NCI-H460 (cell line): ENCODE data around the gene SDHA. TPM values are rescaled to one million over a fixed set of nuclear protein-coding genes. Genes with fewer than 3 reads are reported as not detected.
A peak's percentile ranks its signal among the peaks of the same experiment; 100 is the strongest.

ENCODE experiments used
- DNase-seq: peaks from one replicate; pipeline ENCODE4 v3.0.0-alpha.2; 2016; ENCODE audit warnings: low read depth; ENCODE audit errors: extremely low read depth
- polyA plus RNA-seq: library from polyadenylated mRNA; depleted of rRNA; stranded (reverse); fragments of >200 nt; gene quantifications from 2 replicates; pipeline ENCODE4 v1.2.3, GENCODE V29; 2014; cell fraction: nucleus; rRNA removed
- total RNA-seq: library from RNA; depleted of rRNA; stranded (reverse); fragments of >200 nt; shearing (Covaris generic); gene quantifications from 2 replicates; pipeline ENCODE4 v1.2.3, GENCODE V29; 2014; rRNA removed

SDHA gene
- total RNA-seq, result 89.9 and 95.3 TPM in 2 replicates
- 149 and 158 TPM in 2 replicates for polyA plus RNA-seq

- DNase-seq, result peak; percentile 93
Measured at GRCh38 chr5:217494-218456, at the start of gene SDHA, which contains the start of gene CCDC127. Gene SDHA (plus strand): TSS chr5:218320. CDS start chr5:218356, 36 bp downstream. Gene CCDC127 (minus strand): TSS chr5:218153. CDS start chr5:216849, 1,304 bp downstream.

- no peak for DNase-seq
Measured at GRCh38 chr5:169071-169727, 48.9 kb upstream of the SDHA start.

GRCh38 chr5:169728-170094 lies 48.4 kb upstream of the SDHA start:
- no peak for DNase-seq

DNA sequence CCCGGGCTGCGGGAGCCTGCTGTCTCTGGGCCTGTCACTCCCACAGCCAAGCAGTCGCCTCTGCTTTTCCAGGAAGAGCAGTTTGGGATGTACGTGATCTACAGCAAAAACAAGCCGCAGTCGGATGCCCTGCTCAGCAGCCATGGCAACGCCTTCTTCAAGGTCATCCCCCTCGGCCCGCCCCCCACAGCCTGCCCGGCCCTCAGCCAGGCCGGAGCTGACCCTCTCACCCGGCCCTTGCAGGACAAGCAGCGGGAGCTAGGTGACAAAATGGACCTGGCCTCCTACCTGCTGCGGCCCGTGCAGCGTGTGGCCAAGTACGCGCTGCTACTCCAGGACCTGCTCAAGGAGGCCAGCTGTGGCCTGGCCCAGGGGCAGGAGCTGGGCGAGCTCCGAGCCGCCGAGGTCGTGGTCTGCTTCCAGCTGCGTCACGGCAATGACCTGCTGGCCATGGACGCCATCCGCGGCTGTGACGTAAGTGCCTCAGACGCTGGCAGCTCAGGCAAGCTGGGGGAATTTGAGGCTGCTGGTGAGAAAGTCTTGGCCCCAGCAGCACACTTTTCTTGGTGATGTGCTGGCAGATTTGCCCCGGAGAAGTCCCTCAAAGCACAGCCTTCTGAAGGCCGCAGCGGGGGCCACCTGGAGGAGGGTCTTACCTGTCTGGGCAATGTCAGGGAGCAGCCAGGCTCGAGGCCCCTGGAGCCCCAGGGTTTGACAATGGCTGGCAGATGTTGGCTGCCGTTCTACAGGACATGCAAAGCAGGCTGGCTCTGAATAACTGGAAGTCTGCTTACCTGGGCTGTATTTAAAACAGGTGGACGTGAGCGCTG lies 46.9 kb upstream of the SDHA start:
- no peak for DNase-seq

GRCh38 chr5:171801-172331 lies 46.3 kb upstream of the SDHA start:
- no peak for DNase-seq

GRCh38 chr5:172421-172820 lies 45.7 kb upstream of the SDHA start:
- DNase-seq, result no peak

DNA sequence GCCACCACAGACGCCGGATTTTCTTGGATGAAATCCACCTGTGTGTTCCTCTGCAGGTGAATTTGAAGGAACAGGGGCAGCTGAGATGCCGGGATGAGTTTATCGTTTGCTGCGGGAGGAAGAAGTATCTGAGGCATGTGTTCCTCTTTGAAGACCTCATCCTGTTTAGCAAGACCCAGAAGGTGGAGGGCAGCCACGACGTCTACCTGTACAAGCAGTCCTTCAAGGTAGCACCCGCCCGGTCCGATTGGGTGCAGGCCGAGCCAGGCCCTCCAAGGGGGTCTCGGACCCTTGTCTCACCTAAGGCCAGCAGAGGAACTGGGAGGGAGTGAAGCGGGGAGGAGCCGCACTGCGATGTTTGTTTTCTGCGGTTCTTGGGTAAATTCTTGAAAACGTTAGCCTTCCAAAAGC lies 45.3 kb upstream of the SDHA start:
- DNase-seq, result no peak

GRCh38 chr5:173392-174290 lies 44.5 kb upstream of the SDHA start:
- no peak for DNase-seq

- no peak for DNase-seq
Measured at GRCh38 chr5:174291-174600, 43.9 kb upstream of the SDHA start.

- DNase-seq, result no peak
Measured at GRCh38 chr5:174876-175465, 43.1 kb upstream of the SDHA start.

- DNase-seq, result no peak
Measured at GRCh38 chr5:176296-176823, 41.8 kb upstream of the SDHA start.

- DNase-seq, result no peak
Measured at GRCh38 chr5:178110-178509, 40.0 kb upstream of the SDHA start.

DNA sequence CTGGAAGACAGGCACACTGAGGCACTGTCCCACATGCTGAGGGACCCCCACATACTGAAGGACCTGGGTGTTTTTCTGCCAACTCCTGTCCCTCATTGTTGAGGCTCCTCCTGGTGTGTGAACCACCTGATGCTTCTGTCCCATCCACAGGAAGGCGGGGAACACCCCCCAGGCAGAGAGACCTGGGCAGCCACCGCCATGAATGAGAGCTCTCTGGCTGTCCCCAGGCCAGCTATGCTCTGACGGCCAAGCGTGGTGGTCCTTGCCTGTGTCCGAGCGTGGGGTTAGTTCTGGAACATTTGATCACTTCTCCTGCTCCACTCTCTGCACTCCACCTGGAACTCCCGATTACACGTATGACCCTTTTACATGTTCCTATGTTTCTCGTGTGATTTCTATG lies 38.7 kb upstream of the SDHA start:
- DNase-seq, result no peak

DNA sequence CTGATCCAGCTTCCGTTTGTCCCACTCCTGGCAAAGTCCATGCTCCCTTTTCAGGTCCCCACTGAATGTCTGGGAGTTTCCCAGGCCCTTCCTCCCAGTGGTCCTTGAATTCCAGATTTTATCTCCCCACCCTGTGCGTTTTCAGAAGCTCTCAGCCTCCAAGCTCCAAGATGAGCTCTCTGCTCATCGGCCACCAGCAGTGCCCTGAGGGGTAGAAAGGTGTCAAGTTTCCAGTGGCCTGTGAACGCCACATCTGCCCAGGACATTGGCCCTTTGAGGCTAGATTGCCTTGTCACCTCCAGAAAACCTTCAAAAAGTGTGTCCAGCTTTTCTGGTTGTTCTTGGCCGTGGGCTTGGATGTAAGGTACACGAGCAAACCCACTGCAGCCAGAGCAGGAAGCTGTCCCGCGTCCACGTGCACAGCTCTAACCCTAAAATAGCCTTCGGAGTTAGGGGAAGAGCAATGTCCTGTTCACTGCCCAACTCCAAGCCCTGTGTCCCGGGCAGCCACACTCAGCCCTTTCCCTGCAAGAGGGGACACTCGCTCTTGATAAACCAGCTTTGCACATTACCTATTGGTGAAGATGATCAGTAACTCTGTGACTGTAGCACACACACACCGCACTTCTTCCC lies 37.7 kb upstream of the SDHA start:
- no peak for DNase-seq

- DNase-seq, result no peak
Measured at GRCh38 chr5:181160-181559, 37.0 kb upstream of the SDHA start.

- DNase-seq, result no peak
Measured at GRCh38 chr5:181566-181965, 36.6 kb upstream of the SDHA start.

DNA sequence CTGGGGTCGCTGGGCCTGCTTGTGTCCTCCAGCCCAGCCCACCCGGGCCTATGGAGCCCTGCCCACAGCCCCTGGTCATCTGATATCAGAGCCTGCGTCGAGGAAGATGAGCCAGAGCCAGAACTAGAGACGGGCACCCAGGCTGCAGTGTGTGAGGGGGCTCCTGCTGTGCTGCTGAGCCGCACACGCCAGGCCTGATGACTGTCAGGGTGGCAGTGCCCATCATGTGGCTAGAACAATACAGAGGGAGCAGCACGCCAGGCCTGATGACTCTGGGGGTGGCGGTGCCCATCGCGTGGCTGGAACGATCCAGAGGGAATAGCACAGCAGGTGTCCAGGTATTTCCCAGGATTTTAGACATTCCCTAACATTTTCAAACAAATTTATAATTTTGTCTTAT lies 36.0 kb upstream of the SDHA start:
- DNase-seq, result no peak

DNA sequence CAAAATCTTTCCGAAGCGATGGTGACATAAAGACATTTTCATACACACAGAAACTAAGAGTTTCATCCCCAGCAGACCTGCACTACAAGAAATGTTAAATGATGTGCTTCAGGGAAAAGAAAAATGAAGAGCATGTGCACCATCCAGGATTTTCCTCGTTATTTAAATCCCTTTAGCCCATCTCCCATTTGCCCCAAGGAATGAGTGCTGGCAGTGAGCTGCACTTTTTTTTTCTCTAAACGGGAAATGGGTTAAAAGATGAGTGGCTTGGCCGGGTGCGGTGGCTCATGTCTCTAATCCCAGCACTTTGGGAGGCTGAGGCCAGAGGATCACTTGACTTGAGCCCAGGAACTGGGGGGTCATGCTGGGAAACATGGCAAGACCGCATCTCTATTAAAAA lies 33.6 kb upstream of the SDHA start:
- DNase-seq, result no peak
